TTC549 (cell line): ENCODE measurements around the gene ZKSCAN4.

ENCODE experiments used
- FAIRE-seq: peaks from 2 replicates; lab custom pipeline; 2012; peaks lifted over from hg19 to GRCh38; lab: Jason Lieb, UNC

Gene ZKSCAN4

DNA sequence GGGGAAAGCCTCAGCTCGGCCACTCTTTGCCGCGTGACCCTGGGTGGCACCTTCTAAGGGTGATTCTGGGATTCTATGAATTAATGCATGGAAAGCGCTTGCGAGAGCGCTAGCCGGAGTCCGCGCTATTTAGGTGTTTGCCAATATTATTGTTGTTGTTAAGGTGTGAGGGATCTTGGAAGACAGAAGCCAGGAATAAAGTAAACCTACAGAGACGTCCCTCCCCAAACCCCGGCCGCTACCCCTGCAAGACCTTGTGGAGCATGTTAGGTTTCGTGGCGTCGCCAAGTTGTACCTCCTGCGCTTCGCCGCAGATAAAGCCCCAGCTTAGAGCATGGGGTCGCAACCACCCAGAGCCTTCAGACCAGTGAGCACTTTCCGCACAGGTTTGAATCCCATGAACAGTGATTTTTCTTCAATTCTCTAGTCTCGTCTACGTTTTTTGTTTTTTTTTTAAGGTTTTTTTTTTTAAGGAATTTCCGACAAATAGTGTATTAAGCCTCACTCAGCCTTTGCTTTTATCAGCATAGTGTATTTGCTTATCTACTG lies 43.9 kb downstream of the ZKSCAN4 start:
- no peak for FAIRE-seq

DNA sequence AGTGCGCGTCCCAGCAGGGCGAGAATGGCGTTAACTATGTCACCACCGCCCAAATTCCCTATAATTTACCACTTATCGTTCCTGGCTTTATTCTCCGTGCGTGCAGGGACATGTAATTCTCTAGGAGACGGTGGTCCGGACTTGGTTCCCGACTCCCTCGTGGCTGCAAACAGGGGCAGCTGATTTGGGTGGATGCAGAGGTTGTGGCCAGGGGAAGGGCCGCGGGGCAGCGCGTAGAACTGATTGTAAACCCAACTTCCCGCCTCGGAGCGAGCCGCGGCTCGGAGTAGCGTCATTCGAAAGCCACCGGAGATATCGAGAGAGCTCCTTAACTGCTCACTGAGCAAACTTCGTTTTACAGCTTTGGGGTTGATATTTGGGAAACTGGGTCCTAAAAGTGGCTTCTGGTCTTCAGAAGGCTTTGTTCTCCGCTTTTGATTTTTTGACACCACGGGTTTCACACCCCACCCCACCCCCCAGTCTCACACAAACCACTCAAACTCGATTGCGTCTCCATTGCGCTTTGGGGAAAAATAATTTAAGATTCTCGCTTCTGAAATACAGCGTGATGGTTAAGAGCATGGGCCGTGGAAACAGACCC lies 44.5 kb downstream of the ZKSCAN4 start:
- no peak for FAIRE-seq

DNA sequence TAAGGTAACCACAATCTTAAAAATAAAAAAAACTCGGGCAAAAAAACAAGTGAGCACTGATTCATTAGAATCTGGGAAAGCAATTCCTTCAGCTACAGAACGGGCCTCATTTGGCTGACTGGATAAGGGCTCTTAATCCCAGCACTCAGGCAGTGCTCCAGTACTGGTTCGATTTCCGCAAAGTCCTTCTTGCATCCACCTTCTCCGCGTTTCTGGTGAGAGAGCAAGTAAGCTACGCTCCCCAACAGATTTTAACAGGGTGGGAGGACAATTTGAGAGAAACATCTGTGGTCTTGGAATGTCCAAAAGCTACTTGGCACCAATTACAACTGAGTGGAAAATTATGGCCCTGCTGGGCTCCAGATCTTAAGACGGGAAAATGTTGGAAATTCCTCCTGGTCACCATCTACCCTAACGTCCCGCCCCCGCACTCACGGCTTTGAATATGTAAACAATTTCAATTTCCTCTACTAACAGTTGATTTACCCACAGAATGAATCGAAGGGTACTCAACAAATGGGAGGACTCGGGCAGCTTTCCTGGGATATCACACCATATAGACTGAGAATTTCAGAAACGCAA lies 45.0 kb downstream of the ZKSCAN4 start:
- no peak for FAIRE-seq

DNA sequence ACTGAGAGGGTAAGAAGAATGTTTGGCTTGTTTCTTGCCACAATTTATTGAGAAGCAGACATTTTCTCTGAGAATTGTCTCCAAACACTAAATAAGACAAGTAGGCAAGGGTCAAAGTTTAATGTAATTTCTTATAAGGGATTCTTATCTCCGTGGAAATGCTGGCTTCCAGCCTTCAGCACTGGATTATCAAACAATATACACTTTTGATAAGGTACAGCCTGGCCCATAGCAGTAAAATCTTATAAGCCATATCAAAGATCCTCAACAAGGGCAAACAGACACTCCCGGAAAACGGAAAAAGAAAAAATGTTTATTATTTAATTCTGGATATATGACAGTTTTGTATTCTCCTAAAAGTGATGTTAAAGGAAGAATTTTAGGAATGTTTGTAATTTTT lies 45.5 kb downstream of the ZKSCAN4 start:
- no peak for FAIRE-seq

DNA sequence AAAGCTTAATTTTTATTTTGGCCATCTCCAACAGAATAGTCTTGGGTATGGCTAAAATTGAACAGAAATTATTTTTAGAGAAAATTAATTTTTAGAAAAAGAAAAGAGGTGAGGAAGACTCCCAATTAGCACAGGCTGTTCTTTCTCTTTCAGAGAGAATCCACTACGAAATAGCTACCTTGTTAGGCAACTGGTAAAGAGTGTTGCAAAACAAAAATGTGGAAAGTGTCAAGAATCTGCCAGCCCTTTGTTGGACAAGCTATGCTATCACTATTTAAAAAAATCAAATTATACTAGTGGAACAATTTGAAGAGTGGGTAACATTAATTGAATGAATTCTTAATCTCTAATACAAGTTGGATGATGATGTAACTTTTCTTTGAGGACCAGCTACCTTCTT lies 46.2 kb downstream of the ZKSCAN4 start:
- FAIRE-seq = no peak

DNA sequence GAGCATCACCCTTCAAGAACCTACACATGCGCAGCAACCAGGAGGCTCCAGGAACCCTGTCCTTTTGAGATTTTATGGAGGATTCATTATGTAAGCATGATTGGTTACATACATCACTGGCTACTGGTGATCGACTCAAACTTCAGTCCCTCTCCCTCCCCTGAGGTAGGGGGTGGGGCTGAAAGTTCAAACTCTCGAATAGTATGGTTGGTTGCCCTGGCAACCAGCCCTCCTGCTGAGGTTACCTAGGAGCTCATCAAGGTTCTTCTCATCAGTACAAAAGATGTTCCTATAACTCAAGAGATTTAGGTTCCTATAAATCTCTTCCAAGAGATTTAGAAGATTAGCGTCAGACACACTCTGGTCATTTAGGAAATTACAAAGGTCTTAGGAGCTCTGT lies 48.9 kb downstream of the ZKSCAN4 start:
- no peak for FAIRE-seq

DNA sequence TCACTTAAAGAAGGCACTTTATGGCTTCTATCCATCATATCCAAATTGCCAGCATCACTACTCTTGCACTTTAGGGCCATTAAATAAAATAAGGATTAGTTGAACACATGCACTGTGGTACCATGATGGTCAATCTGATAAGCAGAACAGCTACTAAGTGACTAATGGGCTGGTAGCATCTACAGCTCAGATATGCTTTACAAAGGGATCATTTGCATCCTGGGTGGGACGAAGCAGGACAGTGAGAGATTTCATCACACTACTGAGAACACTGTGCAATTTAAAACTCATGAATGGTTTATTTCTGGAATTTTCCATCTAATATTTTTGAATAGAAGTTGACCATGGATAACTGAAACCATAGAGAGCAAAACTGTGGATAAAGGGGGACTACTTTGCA lies 52.0 kb downstream of the ZKSCAN4 start:
- FAIRE-seq = no peak
